NOMO-1 (cell line): Measurements from ENCODE around the gene RAB13.

Experiments
- DNase-seq, 2 experiments: peaks; one replicate each; lab custom pipeline; 2025; ENCODE audit not compliant: unreplicated experiment in 2 of 2; lab: John Stamatoyannopoulos, UW

Gene RAB13

GRCh38 chr1:153934746-153935145 is 51.4 kb downstream of the RAB13 start:
- DNase-seq = no peak

- no peak for DNase-seq
These were observed 52.2 kb downstream of the RAB13 start for GRCh38 chr1:153933955-153934354.

GRCh38 chr1:153933430-153933829 is 52.7 kb downstream of the RAB13 start:
- no peak for DNase-seq

- no peak for DNase-seq
These were observed 53.7 kb downstream of the RAB13 start for GRCh38 chr1:153932156-153933131.
